ENCODE results near the gene DDB1. TPM values are rescaled to one million over a fixed set of nuclear protein-coding genes. Genes with fewer than 3 reads are reported as not detected.

The DDB1 gene
- polyA plus RNA-seq, 1 of the 3 experiments (the other 2 are of a cell fraction) = 170 TPM

DNA sequence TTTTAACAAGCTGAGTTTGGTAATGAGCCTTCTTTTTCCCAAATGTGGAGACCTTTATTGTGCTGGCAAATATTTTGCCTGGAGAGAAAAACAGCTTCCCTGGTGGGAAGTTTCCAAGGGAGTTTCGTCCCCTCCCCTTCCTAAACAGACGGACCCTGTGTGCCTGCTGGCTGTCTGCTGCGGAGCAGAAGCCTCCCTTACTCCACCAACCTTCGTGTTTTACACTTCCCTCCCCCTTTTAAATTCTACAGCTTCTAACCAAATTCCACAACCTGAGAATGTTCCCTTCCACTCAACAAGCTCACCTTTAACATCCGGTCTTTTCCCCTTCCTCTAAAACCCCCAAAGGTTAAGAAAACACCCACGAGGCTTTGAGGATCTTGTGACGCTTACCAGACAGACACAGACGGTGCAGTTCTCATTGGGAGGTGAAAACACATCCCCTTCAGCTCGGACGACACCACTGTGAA is 54.9 kb downstream of the DDB1 start:
- DNase-seq = no peak
- Histone ChIP-seq H3F3A (replicated peaks; ENCODE audit: insufficient read depth) (no peaks in the 10 kb centered on the region), H3K4me3 (ENCODE audit: low read depth in 2 of 2, low read length in 1 of 2) (no peak overlapping the region), H3K4me2 (no peak overlapping the region), H3K9me3 (no peaks in the 10 kb centered on the region), H3K9me2 (no peaks in the 10 kb centered on the region), H3K4me1 (ENCODE audit: control insufficient read depth in 1 of 2, insufficient read depth in 2 of 2, low read depth in 1 of 2, low read length in 1 of 2) (no peaks in the 10 kb centered on the region), H3K79me2 (ENCODE audit: insufficient read depth) (no peaks in the 10 kb centered on the region), H4K20me1 (ENCODE audit: insufficient read depth) (no peaks in the 10 kb centered on the region), H3K27me3 (ENCODE audit: insufficient read depth) (no peaks in the 10 kb centered on the region), H2AFZ (ENCODE audit: low read depth) (no peak overlapping the region), H3K36me3 (replicated peaks in 1 of 2; ENCODE audit: control insufficient read depth in 1 of 2, insufficient read depth in 2 of 2, low read length in 1 of 2) (no peaks in the 10 kb centered on the region), H3K27ac (ENCODE audit: low read depth in 2 of 2, low read length in 1 of 2) (no peak overlapping the region), H3K9ac (no peak overlapping the region)
- TF ChIP-seq RXRA (IDR thresholded peaks at IDR 0.05; ENCODE audit: borderline replicate concordance, low read depth) (no peak), JUND (IDR thresholded peaks at IDR 0.05) (no peak), FOXM1 (IDR thresholded peaks at IDR 0.05; ENCODE audit: low read depth) (no peak), TAF1 (IDR thresholded peaks at IDR 0.05; ENCODE audit: borderline replicate concordance, low read depth, low read length) (no peak), EP300 (IDR thresholded peaks at IDR 0.05; ENCODE audit: borderline replicate concordance in 1 of 2, low read depth in 1 of 2, low read length in 1 of 2) (no peak), MEF2A (IDR thresholded peaks at IDR 0.05; ENCODE audit: borderline replicate concordance, low read depth) (no peak), CHD2 (IDR thresholded peaks at IDR 0.05; ENCODE audit: low read length, partially characterized antibody) (no peak), SIN3A (IDR thresholded peaks at IDR 0.05; ENCODE audit: borderline replicate concordance, low read depth, low read length) (no peak), FOSL2 (IDR thresholded peaks at IDR 0.05; ENCODE audit: borderline replicate concordance, low read depth) (no peak)
- TF ChIP-seq, protein P1, sequence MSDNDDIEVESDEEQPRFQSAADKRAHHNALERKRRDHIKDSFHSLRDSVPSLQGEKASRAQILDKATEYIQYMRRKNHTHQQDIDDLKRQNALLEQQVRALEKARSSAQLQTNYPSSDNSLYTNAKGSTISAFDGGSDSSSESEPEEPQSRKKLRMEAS (IDR thresholded peaks at IDR 0.05; ENCODE audit: low read depth) = no peak
- TF ChIP-seq, protein P2, sequence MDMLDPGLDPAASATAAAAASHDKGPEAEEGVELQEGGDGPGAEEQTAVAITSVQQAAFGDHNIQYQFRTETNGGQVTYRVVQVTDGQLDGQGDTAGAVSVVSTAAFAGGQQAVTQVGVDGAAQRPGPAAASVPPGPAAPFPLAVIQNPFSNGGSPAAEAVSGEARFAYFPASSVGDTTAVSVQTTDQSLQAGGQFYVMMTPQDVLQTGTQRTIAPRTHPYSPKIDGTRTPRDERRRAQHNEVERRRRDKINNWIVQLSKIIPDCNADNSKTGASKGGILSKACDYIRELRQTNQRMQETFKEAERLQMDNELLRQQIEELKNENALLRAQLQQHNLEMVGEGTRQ (IDR thresholded peaks at IDR 0.05; ENCODE audit: borderline replicate concordance, low read depth, low read length) = no peak
- ChIA-PET POLR2A (interaction anchor here (0.8 to 1.1 kb wide), 2 partner anchors 11 to 20 kb away, joined by 3 read pairs; no protein-coding TSS in a partner anchor), CTCF (interaction anchor here (0.7 to 1.1 kb wide), 2 partner anchors 24 to 108 kb away, joined by 4 to 6 read pairs; no protein-coding TSS in a partner anchor)
- WGBS (ENCODE audit: low lambda C conversion rate) = 64% methylated on average over 10 of the region's 10 CpGs

DNA sequence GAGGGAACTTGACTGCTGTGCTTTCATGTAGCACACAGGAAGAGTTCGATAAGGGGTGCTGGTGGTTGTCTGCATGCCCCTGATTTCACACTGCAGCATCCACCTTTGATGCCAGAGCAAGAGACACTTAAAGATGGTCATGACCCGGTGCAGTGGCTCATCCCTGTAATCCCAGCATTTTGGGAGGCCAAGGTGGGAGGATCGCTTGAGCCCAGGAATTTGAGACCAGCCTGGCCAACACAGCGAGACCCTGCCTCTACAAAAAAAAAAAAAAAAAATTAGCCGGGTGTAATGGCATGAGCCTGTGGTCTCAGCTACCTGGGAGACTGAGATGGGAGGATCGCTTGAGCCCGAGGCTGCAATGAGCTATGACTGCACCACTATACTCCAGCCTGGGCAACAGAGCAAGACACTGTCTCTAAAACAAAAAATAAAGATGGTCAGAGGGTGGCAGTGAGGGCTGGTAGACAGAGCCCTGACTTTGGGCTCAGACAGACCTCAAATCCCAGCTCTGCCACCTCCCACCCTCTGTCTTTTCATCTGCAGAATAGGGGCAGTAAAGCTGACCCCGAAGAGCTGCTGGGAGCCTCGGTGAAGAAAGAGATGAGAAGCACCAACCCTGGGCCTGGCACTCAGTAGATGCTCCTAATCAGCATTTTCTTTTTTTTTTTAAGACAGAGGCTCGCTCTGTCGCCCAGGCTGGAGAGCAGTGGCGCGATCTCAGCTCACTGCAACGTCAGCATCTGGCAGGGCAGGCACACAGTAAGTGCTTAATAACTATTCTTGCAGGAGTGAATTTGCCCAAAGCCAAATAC is 55.5 kb downstream of the DDB1 start:
- no peak overlapping the region for H3K4me2 ChIP-seq
- H3K79me2 ChIP-seq (ENCODE audit: insufficient read depth) = no peaks in the 10 kb centered on the region
- ChIA-PET CTCF (interaction anchor here (0.7 to 1.1 kb wide), 2 partner anchors 23 to 109 kb away, joined by 4 to 6 read pairs; no protein-coding TSS in a partner anchor), POLR2A (interaction anchor here (0.8 to 1.1 kb wide), 2 partner anchors 11 to 21 kb away, joined by 3 read pairs; no protein-coding TSS in a partner anchor)
- no peak overlapping the region for H3K4me3 ChIP-seq (ENCODE audit: low read depth in 2 of 2, low read length in 1 of 2)
- H3K27ac ChIP-seq (ENCODE audit: low read depth in 2 of 2, low read length in 1 of 2) = no peak overlapping the region
- H3F3A ChIP-seq (replicated peaks; ENCODE audit: insufficient read depth) = no peaks in the 10 kb centered on the region
- no peak overlapping the region for H3K9ac ChIP-seq
- no peaks in the 10 kb centered on the region for H3K27me3 ChIP-seq (ENCODE audit: insufficient read depth)
- no peak overlapping the region for H2AFZ ChIP-seq (ENCODE audit: low read depth)
- H3K36me3 ChIP-seq (replicated peaks in 1 of 2; ENCODE audit: control insufficient read depth in 1 of 2, insufficient read depth in 2 of 2, low read length in 1 of 2) = no peaks in the 10 kb centered on the region
- 86% methylated on average over 14 of the region's 14 CpGs for WGBS (ENCODE audit: low lambda C conversion rate)
- no peaks in the 10 kb centered on the region for H3K9me2 ChIP-seq
- no peaks in the 10 kb centered on the region for H3K9me3 ChIP-seq
- no peaks in the 10 kb centered on the region for H4K20me1 ChIP-seq (ENCODE audit: insufficient read depth)
- DNase-seq = no peak
- H3K4me1 ChIP-seq (ENCODE audit: control insufficient read depth in 1 of 2, insufficient read depth in 2 of 2, low read depth in 1 of 2, low read length in 1 of 2) = no peaks in the 10 kb centered on the region
- TF ChIP-seq NFIC (IDR thresholded peaks at IDR 0.05; ENCODE audit: borderline replicate concordance) (no peak), SIN3A (IDR thresholded peaks at IDR 0.05; ENCODE audit: borderline replicate concordance, low read depth, low read length) (no peak), FOXM1 (IDR thresholded peaks at IDR 0.05; ENCODE audit: low read depth) (no peak), GATA2 (CRISPR knock-in tag; IDR thresholded peaks at IDR 0.05) (no peak), FOXJ3 (CRISPR knock-in tag; IDR thresholded peaks at IDR 0.05) (no peak), TCF12 (IDR thresholded peaks at IDR 0.05) (no peak), TEAD4 (IDR thresholded peaks at IDR 0.05; ENCODE audit: borderline replicate concordance, insufficient read depth) (no peak), JUND (IDR thresholded peaks at IDR 0.05) (no peak), MEF2A (IDR thresholded peaks at IDR 0.05; ENCODE audit: borderline replicate concordance, low read depth) (no peak)
- TF ChIP-seq, protein P3, sequence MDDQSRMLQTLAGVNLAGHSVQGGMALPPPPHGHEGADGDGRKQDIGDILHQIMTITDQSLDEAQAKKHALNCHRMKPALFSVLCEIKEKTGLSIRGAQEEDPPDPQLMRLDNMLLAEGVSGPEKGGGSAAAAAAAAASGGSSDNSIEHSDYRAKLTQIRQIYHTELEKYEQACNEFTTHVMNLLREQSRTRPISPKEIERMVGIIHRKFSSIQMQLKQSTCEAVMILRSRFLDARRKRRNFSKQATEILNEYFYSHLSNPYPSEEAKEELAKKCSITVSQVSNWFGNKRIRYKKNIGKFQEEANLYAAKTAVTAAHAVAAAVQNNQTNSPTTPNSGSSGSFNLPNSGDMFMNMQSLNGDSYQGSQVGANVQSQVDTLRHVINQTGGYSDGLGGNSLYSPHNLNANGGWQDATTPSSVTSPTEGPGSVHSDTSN (IDR thresholded peaks at IDR 0.05) = no peak
- TF ChIP-seq, protein P1 (IDR thresholded peaks at IDR 0.05; ENCODE audit: low read depth) = no peak
- TF ChIP-seq, protein P4, sequence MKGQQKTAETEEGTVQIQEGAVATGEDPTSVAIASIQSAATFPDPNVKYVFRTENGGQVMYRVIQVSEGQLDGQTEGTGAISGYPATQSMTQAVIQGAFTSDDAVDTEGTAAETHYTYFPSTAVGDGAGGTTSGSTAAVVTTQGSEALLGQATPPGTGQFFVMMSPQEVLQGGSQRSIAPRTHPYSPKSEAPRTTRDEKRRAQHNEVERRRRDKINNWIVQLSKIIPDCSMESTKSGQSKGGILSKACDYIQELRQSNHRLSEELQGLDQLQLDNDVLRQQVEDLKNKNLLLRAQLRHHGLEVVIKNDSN (IDR thresholded peaks at IDR 0.05; ENCODE audit: borderline replicate concordance, low read depth) = no peak

Measured in SK-N-SH (cell line).